Measurements from ENCODE around the gene TSR2.

DNA sequence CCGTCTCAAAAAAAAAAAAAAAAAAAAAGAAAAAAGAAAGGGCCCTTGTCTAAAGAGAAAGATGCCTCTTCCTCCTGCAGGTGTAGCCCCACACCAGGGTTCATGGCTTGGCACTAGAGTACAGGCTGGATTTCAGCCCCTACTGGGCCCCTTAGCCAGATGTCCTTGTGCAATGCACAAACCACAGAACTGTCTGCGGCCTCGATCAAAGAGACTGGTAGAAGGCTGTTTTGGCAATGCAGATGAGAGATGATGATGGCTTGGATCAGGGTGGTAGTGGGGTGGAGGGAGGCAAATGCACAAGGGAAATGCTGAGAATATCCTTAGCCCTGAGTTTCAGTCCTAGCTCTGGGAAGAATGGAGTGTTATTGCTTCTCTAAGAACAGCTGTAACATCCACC lies 26.5 kb upstream of the TSR2 start:
- TF ChIP-seq, protein P1, sequence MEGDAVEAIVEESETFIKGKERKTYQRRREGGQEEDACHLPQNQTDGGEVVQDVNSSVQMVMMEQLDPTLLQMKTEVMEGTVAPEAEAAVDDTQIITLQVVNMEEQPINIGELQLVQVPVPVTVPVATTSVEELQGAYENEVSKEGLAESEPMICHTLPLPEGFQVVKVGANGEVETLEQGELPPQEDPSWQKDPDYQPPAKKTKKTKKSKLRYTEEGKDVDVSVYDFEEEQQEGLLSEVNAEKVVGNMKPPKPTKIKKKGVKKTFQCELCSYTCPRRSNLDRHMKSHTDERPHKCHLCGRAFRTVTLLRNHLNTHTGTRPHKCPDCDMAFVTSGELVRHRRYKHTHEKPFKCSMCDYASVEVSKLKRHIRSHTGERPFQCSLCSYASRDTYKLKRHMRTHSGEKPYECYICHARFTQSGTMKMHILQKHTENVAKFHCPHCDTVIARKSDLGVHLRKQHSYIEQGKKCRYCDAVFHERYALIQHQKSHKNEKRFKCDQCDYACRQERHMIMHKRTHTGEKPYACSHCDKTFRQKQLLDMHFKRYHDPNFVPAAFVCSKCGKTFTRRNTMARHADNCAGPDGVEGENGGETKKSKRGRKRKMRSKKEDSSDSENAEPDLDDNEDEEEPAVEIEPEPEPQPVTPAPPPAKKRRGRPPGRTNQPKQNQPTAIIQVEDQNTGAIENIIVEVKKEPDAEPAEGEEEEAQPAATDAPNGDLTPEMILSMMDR (IDR thresholded peaks at IDR 0.05; ENCODE audit: low read depth, low read length): no peak
- TF ChIP-seq EZH2phosphoT487 (IDR thresholded peaks at IDR 0.05; ENCODE audit: low read depth): no peak

All from OCI-LY3 (cell line).